IMR-90 (cell line): Measurements from ENCODE around the gene GP9. TPM values are rescaled to one million over a fixed set of nuclear protein-coding genes. Genes with fewer than 3 reads are reported as not detected.

Experiments
- ATAC-seq: fragments of 200-7000 bp; cut with Tn5 transposase; 2 replicates; pipeline ENCODE4 v1.9.1; 2020; ENCODE audit warnings: low read depth, mild to moderate bottlenecking, moderate library complexity
- BruUV-seq: library from RNA; stranded (reverse); fragments of 400-500 nt; replicated peaks from 2 replicates; lab custom pipeline; 2021; lab: Mats Ljungman, UMichigan
- CTCF ChIA-PET: fragments of 300-600 bp; formaldehyde crosslinking; extraction: SDS; loops from one replicate; lab custom pipeline; 2021; ENCODE audit warnings: antibody characterized with exemption; lab: Yijun Ruan, JAX
- POLR2A ChIA-PET: fragments of 300-600 bp; sonication (Branson Sonifier 250); formaldehyde crosslinking; loops from one replicate; lab custom pipeline; 2022; ENCODE audit warnings: antibody characterized with exemption; ENCODE audit not compliant: unreplicated experiment; lab: Charles Lee
- DNase-seq: peaks from one replicate; pipeline ENCODE4 v3.0.0; 2013
- H2AFZ ChIP-seq: replicated peaks from 2 replicates; pipeline ENCODE3; 2013; ENCODE audit warnings: low read length, mild to moderate bottlenecking; ENCODE audit not compliant: poor library complexity
- H2AK5ac ChIP-seq: 2 replicates; pipeline ENCODE4 v1.6.1; 2013; ENCODE audit warnings: low read depth, low read length, inconsistent platforms
- H2AK9ac ChIP-seq: replicated peaks from 2 replicates; pipeline ENCODE3; 2013; ENCODE audit warnings: mild to moderate bottlenecking, low read depth, low read length, moderate library complexity; ENCODE audit not compliant: poor library complexity
- H2BK120ac ChIP-seq: 2 replicates; pipeline ENCODE4 v1.6.1; 2013; ENCODE audit warnings: low read depth, low read length, inconsistent platforms
- H2BK15ac ChIP-seq: 3 replicates; pipeline ENCODE4 v1.6.1; 2013; ENCODE audit warnings: low read depth, low read length, inconsistent platforms
- H2BK20ac ChIP-seq: 2 replicates; pipeline ENCODE4 v1.6.1; 2013; ENCODE audit warnings: low read depth, mild to moderate bottlenecking, inconsistent platforms, low read length, moderate library complexity
- H2BK5ac ChIP-seq: 2 replicates; pipeline ENCODE4 v1.6.1; 2013; ENCODE audit warnings: mild to moderate bottlenecking, low read depth, low read length, inconsistent platforms; ENCODE audit not compliant: poor library complexity, severe bottlenecking
- H3K14ac ChIP-seq: replicated peaks from 2 replicates; pipeline ENCODE4 v1.6.1; 2013; ENCODE audit warnings: low read depth, low read length, inconsistent platforms
- H3K18ac ChIP-seq: 2 replicates; pipeline ENCODE4 v1.6.1; 2013; ENCODE audit warnings: low read depth, low read length, control low read depth
- H3K23ac ChIP-seq: 2 replicates; pipeline ENCODE4 v1.6.1; 2013; ENCODE audit warnings: low read depth, low read length, inconsistent platforms
- H3K27ac ChIP-seq: 2 replicates; pipeline ENCODE4 v1.5.1; 2013; ENCODE audit warnings: mild to moderate bottlenecking, control low read depth, low read length; ENCODE audit not compliant: insufficient read depth
- H3K27me3 ChIP-seq: 2 replicates; pipeline ENCODE4 v1.6.1; 2013; ENCODE audit warnings: low read length; ENCODE audit not compliant: control insufficient read depth, insufficient read depth
- H3K36me3 ChIP-seq: 2 replicates; pipeline ENCODE4 v1.6.1; 2013; ENCODE audit warnings: low read length, mixed read lengths; ENCODE audit not compliant: control insufficient read depth, insufficient read depth
- H3K4ac ChIP-seq: 2 replicates; pipeline ENCODE4 v1.6.1; 2013; ENCODE audit warnings: low read depth, low read length, inconsistent platforms
- H3K4me1 ChIP-seq: 2 replicates; pipeline ENCODE4 v1.6.1; 2013; ENCODE audit warnings: low read length, mixed read lengths; ENCODE audit not compliant: control insufficient read depth, insufficient read depth
- H3K4me2 ChIP-seq: 2 replicates; pipeline ENCODE4 v1.6.1; 2013; ENCODE audit warnings: low read depth, mild to moderate bottlenecking, control low read depth, low read length, moderate library complexity
- H3K4me3 ChIP-seq: 2 replicates; pipeline ENCODE4 v1.5.1; 2013; ENCODE audit warnings: low read depth, mild to moderate bottlenecking, control low read depth, low read length, moderate library complexity; ENCODE audit not compliant: insufficient read depth
- H3K56ac ChIP-seq: 2 replicates; pipeline ENCODE4 v1.6.1; 2013; ENCODE audit warnings: low read length, inconsistent platforms; ENCODE audit not compliant: insufficient read depth; ENCODE audit errors: extremely low read depth
- H3K79me1 ChIP-seq, 2 experiments: 2 replicates each; pipeline ENCODE4 v1.6.1; 2013; ENCODE audit warnings: low read length in 2 of 2, inconsistent platforms in 1 of 2, low read depth in 1 of 2
- H3K9ac ChIP-seq: 2 replicates; pipeline ENCODE4 v1.6.1; 2013; ENCODE audit warnings: low read depth, low read length, control low read depth
- H3K9me1 ChIP-seq: 2 replicates; pipeline ENCODE4 v1.6.1; 2013; ENCODE audit warnings: low read length, inconsistent platforms; ENCODE audit not compliant: insufficient read depth
- H3K9me3 ChIP-seq: 2 replicates; pipeline ENCODE4 v1.6.1; 2013; ENCODE audit warnings: low read length; ENCODE audit not compliant: control insufficient read depth, insufficient read depth
- H4K20me1 ChIP-seq: 2 replicates; pipeline ENCODE4 v1.6.1; 2013; ENCODE audit warnings: low read length, inconsistent platforms; ENCODE audit not compliant: insufficient read depth
- H4K5ac ChIP-seq: 2 replicates; pipeline ENCODE4 v1.6.1; 2013; ENCODE audit warnings: mild to moderate bottlenecking, low read depth, low read length, control low read depth
- H4K8ac ChIP-seq, 2 experiments: 2 replicates each; pipeline ENCODE4 v1.6.1; 2013; ENCODE audit warnings: low read depth in 2 of 2, low read length in 2 of 2, control low read depth in 1 of 2, inconsistent platforms in 1 of 2
- H4K91ac ChIP-seq: 2 replicates; pipeline ENCODE4 v1.6.1; 2013; ENCODE audit warnings: low read depth, low read length, inconsistent platforms; ENCODE audit not compliant: insufficient read depth
- CEBPB ChIP-seq: IDR thresholded peaks from 2 replicates; pipeline ENCODE4 v1.6.1; 2012; ENCODE audit warnings: low read depth, low read length, improper control_type of control experiment
- CHD1 ChIP-seq: IDR thresholded peaks from 2 replicates; pipeline ENCODE4 v1.6.1; 2012; ENCODE audit warnings: low read depth, low read length, improper control_type of control experiment
- CTCF ChIP-seq: conservative IDR thresholded peaks from 2 replicates; pipeline ENCODE4 v1.5.1; 2012; ENCODE audit warnings: mild to moderate bottlenecking, low read depth, low read length, improper control_type of control experiment
- FOS ChIP-seq: fragments of 150-350 bp; IDR thresholded peaks from 2 replicates; pipeline ENCODE4 v1.6.1; 2016; ENCODE audit warnings: low read depth, low read length
- MAFK ChIP-seq: IDR thresholded peaks from 2 replicates; pipeline ENCODE4 v1.6.1; 2012; ENCODE audit warnings: low read depth, low read length, improper control_type of control experiment
- MXI1 ChIP-seq: IDR thresholded peaks from 2 replicates; pipeline ENCODE4 v1.6.1; 2012; ENCODE audit warnings: low read depth, mild to moderate bottlenecking, low read length, moderate library complexity, borderline replicate concordance
- NFE2L2 ChIP-seq: fragments of 150-350 bp; IDR thresholded peaks from 2 replicates; pipeline ENCODE4 v1.6.1; 2016; ENCODE audit warnings: low read depth, mild to moderate bottlenecking, low read length
- POLR2A ChIP-seq: IDR thresholded peaks from 2 replicates; pipeline ENCODE4 v1.6.1; 2012; ENCODE audit warnings: mild to moderate bottlenecking, low read depth, low read length
- RCOR1 ChIP-seq: IDR thresholded peaks from 2 replicates; pipeline ENCODE4 v1.6.1; 2012; ENCODE audit warnings: mild to moderate bottlenecking, low read length, improper control_type of control experiment; ENCODE audit not compliant: insufficient replicate concordance
- RFX5 ChIP-seq: IDR thresholded peaks from 2 replicates; pipeline ENCODE4 v1.8.0; 2012; ENCODE audit warnings: low read depth, mild to moderate bottlenecking, low read length, moderate library complexity
- USF2 ChIP-seq: fragments of 150-350 bp; IDR thresholded peaks from 2 replicates; pipeline ENCODE4 v1.6.1; 2017; ENCODE audit warnings: mild to moderate bottlenecking, antibody characterized with exemption, low read length, low read depth
- WGBS, 2 experiments: methylation state at CpG; one replicate each; pipeline versions ENCODE4 v1.1.5 to v1.1.7; 2013; ENCODE audit warnings: missing lambda C conversion rate in 2 of 2; ENCODE audit not compliant: insufficient read length in 1 of 2; ENCODE audit errors: extremely low coverage in 2 of 2; 5-methylcytosine and 5-hydroxymethylcytosine counted together
- dilution Hi-C: fragments of 300-500 bp; cut with HindIII; formaldehyde crosslinking; loops from one replicate; pipeline ENCODE4 v1.14.3; 2018; ENCODE audit warnings: low sequenced_read_pairs; ENCODE audit not compliant: unreplicated experiment
- in situ Hi-C: fragments of 300-500 bp; cut with MboI; formaldehyde crosslinking; loops from 3 replicates; pipeline ENCODE4 v1.14.3; 2019; ENCODE audit warnings: low sequenced_read_pairs, inconsistent platforms, mixed read lengths
- intact Hi-C: fragments of 100-400 bp; cut with micrococcal nuclease; formaldehyde crosslinking; loops from 2 replicates; pipeline ENCODE4 v1.10.0; 2022
- polyA plus RNA-seq, 3 experiments: library from polyadenylated mRNA; depleted of rRNA; stranded (reverse); fragments of >200 nt; gene quantifications; 2 replicates each; pipeline ENCODE4 v1.2.3, GENCODE V29; 2012; ENCODE audit warnings: low replicate concordance in 1 of 3
- total RNA-seq: library from RNA; depleted of rRNA; stranded (reverse); fragments of >200 nt; gene quantifications from 2 replicates; pipeline ENCODE4 v1.2.3, GENCODE V29; 2012

Gene GP9
- total and polyA plus RNA-seq, 2 of the 4 experiments (the other 2 are of a cell fraction): not detected

DNA sequence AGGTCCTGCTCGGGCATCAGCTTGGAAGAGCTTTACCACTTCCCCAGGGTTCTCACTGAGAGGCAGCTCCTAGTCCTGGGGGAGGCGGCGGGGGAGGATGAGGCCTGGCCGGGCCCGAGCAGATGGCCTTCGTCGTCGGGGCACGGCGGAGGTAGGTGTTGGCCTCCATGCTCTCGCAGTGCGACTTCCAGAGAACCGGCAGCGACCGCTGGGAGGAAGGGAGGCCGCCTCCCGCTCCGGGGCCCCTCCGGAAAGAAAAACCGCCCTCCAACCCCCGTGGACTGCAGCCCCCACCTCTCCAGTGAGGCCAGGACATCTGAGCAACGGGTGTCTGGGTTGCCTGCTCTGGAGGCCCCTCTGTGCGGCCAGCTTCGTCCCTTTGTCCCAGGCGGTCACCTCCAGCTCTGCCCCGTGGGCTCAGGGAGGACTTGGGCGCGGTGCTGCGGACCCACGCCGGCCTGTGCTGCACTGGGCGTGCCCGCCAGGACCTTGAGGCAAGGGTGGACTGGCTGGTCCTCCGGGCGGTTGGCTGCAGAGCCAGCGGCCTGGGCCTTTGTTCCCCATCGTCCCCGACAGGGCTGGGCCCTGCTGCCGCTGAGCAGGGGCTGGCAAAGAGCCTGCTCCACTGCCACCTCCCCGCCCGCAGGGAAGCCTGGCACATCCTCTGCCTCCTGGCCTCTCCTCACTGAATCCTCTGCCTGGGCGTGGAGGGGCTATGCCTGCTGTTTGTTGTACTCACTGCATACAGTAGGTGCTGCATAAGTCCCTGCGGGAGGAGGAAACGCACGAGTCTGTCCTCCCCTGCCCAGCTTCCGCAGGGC is 13.6 kb upstream of the GP9 start (continued):
- no peak for TF ChIP-seq POLR2A

- H2AK9ac ChIP-seq: no peak overlapping the region
- DNase-seq (no peak), ATAC-seq (no peak)
- H3K18ac ChIP-seq: no peak overlapping the region
- no peak overlapping the region for H4K5ac ChIP-seq
- H4K8ac ChIP-seq: no peak overlapping the region
- no peak overlapping the region for H2AFZ ChIP-seq
- H3K4me3 ChIP-seq: no peak overlapping the region
- no peak overlapping the region for H3K27ac ChIP-seq
- intact Hi-C loops: no loop called here
- peaks cover 25% of the 10 kb centered on the region for H3K27me3 ChIP-seq
- H3K9me3 ChIP-seq: peaks cover 17% of the 10 kb centered on the region
- H2BK5ac ChIP-seq: no peak overlapping the region
- no peaks in the 10 kb centered on the region for H3K36me3 ChIP-seq
- no peak overlapping the region for H3K4me2 ChIP-seq
- H3K4me1 ChIP-seq: no peaks in the 10 kb centered on the region
- H2BK20ac ChIP-seq: no peak overlapping the region
- CTCF ChIA-PET: no interaction called here
- no peak overlapping the region for H4K91ac ChIP-seq
- H3K9ac ChIP-seq: no peak overlapping the region
- no peak overlapping the region for H3K14ac ChIP-seq
- no peak overlapping the region for H3K56ac ChIP-seq
- H3K4ac ChIP-seq: no peak overlapping the region
- POLR2A ChIA-PET: no interaction called here
- no peak overlapping the region for H2BK15ac ChIP-seq
- no peak for TF ChIP-seq CTCF
- no peak for TF ChIP-seq RFX5
- TF ChIP-seq MAFK: no peak
- no peak for TF ChIP-seq NFE2L2
- no peak for TF ChIP-seq CHD1
- TF ChIP-seq FOS: no peak
- TF ChIP-seq MXI1: no peak
- no peak for TF ChIP-seq USF2
- TF ChIP-seq RCOR1: no peak
- TF ChIP-seq CEBPB: no peak
- H3K9me1 ChIP-seq: no peaks in the 10 kb centered on the region
- no peak overlapping the region for H3K23ac ChIP-seq
- no peaks in the 10 kb centered on the region for H4K20me1 ChIP-seq
- dilution Hi-C loops: no loop called here
- no peak overlapping the region for H2BK120ac ChIP-seq
- H3K79me1 ChIP-seq: no peaks in the 10 kb centered on the region
- BruUV-seq: no TSS peak
- in situ Hi-C loops: no loop called here
- WGBS, 2 experiments: no CpG with 5 or more reads among the region's 6 CpGs
- H2AK5ac ChIP-seq: no peak overlapping the region
Measured at GRCh38 chr3:129047553-129047839, 13.1 kb upstream of the GP9 start.
